A204.1 (cell line): ENCODE measurements around the gene PCCA.
"Not testable (repeated sequence)": the region's sequence is repeated elsewhere in the genome, so short reads cannot be mapped to it uniquely, and the experiment has no call there.

Experiments
- FAIRE-seq: peaks from 2 replicates; lab custom pipeline; 2012; peaks lifted over from hg19 to GRCh38; lab: Jason Lieb, UNC

Gene PCCA

GRCh38 chr13:100244431-100244830 lies 155.5 kb downstream of the PCCA start:
- FAIRE-seq, result no peak

GRCh38 chr13:100245104-100245503 lies 156.2 kb downstream of the PCCA start:
- FAIRE-seq, result no peak

GRCh38 chr13:100247937-100248336 lies 159.0 kb downstream of the PCCA start:
- peak; percentile 72 for FAIRE-seq

- FAIRE-seq, result no peak
Observed at GRCh38 chr13:100254002-100254401, 165.1 kb downstream of the PCCA start.

GRCh38 chr13:100262404-100262803 lies 173.5 kb downstream of the PCCA start:
- FAIRE-seq, result no peak

- no peak for FAIRE-seq
Observed at GRCh38 chr13:100266026-100266425, 177.1 kb downstream of the PCCA start.

GRCh38 chr13:100269837-100270236 lies 180.9 kb downstream of the PCCA start:
- FAIRE-seq, result no peak

GRCh38 chr13:100273138-100273537 lies 184.2 kb downstream of the PCCA start:
- no peak for FAIRE-seq

GRCh38 chr13:100273552-100273951 lies 184.7 kb downstream of the PCCA start:
- FAIRE-seq, result no peak

- FAIRE-seq, result no peak
Observed at GRCh38 chr13:100274942-100275506, 186.1 kb downstream of the PCCA start.

GRCh38 chr13:100275746-100276145 lies 186.9 kb downstream of the PCCA start:
- FAIRE-seq, result no peak

GRCh38 chr13:100280681-100281080 lies 191.8 kb downstream of the PCCA start:
- no peak for FAIRE-seq

GRCh38 chr13:100282306-100282705 lies 193.4 kb downstream of the PCCA start:
- FAIRE-seq, result not testable (repeated sequence)

- peak; percentile 53 for FAIRE-seq
Observed at GRCh38 chr13:100290165-100290801, 201.4 kb downstream of the PCCA start.

GRCh38 chr13:100291624-100292023 lies 202.7 kb downstream of the PCCA start:
- no peak for FAIRE-seq

- no peak for FAIRE-seq
Observed at GRCh38 chr13:100297413-100297812, 208.5 kb downstream of the PCCA start.

- FAIRE-seq, result no peak
Observed at GRCh38 chr13:100298116-100298681, 209.3 kb downstream of the PCCA start.

GRCh38 chr13:100298691-100299090 lies 209.8 kb downstream of the PCCA start:
- peak; percentile 40 for FAIRE-seq

- FAIRE-seq, result no peak
Observed at GRCh38 chr13:100300243-100300642, 211.3 kb downstream of the PCCA start.

- no peak for FAIRE-seq
Observed at GRCh38 chr13:100300708-100301107, 211.8 kb downstream of the PCCA start.

GRCh38 chr13:100301418-100301817 lies 212.5 kb downstream of the PCCA start:
- FAIRE-seq, result no peak

GRCh38 chr13:100302391-100302790 lies 213.5 kb downstream of the PCCA start:
- FAIRE-seq, result peak; percentile 44

- FAIRE-seq, result no peak
Observed at GRCh38 chr13:100304229-100304628, 215.3 kb downstream of the PCCA start.

- no peak for FAIRE-seq
Observed at GRCh38 chr13:100305398-100305797, 216.5 kb downstream of the PCCA start.
